ENCODE results near the gene GRM7.

Gene GRM7

DNA sequence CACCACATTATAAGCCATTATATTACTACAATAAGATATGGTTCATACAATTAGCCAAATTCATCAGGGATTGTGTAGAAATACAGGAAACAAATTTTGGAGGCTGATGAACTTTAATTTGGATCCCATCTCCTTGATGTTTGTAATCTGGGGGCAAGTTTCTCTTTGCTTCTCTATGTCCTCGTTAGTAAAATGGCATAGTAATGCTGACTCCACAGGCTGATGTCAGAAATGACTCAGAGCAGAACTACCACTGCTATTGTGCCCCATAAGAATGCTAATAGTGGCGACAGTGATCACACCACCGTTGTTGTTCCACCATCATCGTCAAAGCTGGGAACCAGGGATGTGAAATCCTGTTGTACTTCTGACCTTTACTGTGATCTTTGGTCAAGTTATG lies 918.4 kb downstream of the GRM7 start:
- Histone ChIP-seq H3K4me3 (ENCODE audit: low read length) (no peak overlapping the region), H4K20me1 (ENCODE audit: insufficient read depth, low read length) (no peaks in the 10 kb centered on the region), H3K9me3 (ENCODE audit: insufficient read depth, low read length) (no peaks in the 10 kb centered on the region), H3K79me2 (ENCODE audit: low read length) (no peaks in the 10 kb centered on the region), H3K27ac (ENCODE audit: low read length) (no peak overlapping the region), H3K4me2 (ENCODE audit: low read length) (no peak overlapping the region), H3K9ac (ENCODE audit: low read length) (no peak overlapping the region), H3K36me3 (replicated peaks; ENCODE audit: low read depth, low read length) (no peaks in the 10 kb centered on the region), H3K27me3 (ENCODE audit: low read depth, low read length) (no peaks in the 10 kb centered on the region), H2AFZ (ENCODE audit: low read depth, low read length) (no peak overlapping the region), H3K4me1 (ENCODE audit: low read length) (no peaks in the 10 kb centered on the region; the same call in 1 of the 2 replicates)
- TF ChIP-seq EZH2phosphoT487 (IDR thresholded peaks at IDR 0.05; ENCODE audit: low read depth): no peak
- TF ChIP-seq, protein P1, sequence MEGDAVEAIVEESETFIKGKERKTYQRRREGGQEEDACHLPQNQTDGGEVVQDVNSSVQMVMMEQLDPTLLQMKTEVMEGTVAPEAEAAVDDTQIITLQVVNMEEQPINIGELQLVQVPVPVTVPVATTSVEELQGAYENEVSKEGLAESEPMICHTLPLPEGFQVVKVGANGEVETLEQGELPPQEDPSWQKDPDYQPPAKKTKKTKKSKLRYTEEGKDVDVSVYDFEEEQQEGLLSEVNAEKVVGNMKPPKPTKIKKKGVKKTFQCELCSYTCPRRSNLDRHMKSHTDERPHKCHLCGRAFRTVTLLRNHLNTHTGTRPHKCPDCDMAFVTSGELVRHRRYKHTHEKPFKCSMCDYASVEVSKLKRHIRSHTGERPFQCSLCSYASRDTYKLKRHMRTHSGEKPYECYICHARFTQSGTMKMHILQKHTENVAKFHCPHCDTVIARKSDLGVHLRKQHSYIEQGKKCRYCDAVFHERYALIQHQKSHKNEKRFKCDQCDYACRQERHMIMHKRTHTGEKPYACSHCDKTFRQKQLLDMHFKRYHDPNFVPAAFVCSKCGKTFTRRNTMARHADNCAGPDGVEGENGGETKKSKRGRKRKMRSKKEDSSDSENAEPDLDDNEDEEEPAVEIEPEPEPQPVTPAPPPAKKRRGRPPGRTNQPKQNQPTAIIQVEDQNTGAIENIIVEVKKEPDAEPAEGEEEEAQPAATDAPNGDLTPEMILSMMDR (IDR thresholded peaks at IDR 0.05; ENCODE audit: low read depth, low read length): no peak

DNA sequence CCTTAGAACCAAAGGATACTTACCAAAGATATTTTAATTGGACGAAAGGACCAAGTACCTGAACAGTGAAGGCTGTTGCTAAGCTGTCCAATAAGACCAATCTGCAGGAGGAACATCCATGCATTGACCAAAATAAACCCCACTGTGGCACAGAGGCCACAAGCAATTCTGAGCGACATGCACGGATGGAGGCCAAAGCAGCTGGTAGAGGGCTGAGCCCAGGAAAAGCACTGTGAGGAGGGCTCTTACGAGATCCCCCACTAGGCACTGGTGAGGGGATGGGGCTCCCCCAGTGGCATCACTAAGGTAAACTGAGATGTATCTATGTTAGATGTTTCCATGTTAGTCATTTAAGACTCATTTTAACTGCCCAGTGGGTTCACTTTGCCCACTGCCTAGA lies 920.5 kb downstream of the GRM7 start:
- Histone ChIP-seq H2AFZ (ENCODE audit: low read depth, low read length) (no peak overlapping the region), H4K20me1 (ENCODE audit: insufficient read depth, low read length) (no peaks in the 10 kb centered on the region), H3K27me3 (ENCODE audit: low read depth, low read length) (no peaks in the 10 kb centered on the region), H3K79me2 (ENCODE audit: low read length) (no peaks in the 10 kb centered on the region), H3K9ac (ENCODE audit: low read length) (no peak overlapping the region), H3K27ac (ENCODE audit: low read length) (no peak overlapping the region), H3K36me3 (replicated peaks; ENCODE audit: low read depth, low read length) (no peaks in the 10 kb centered on the region), H3K9me3 (ENCODE audit: insufficient read depth, low read length) (no peaks in the 10 kb centered on the region), H3K4me3 (ENCODE audit: low read length) (no peak overlapping the region), H3K4me2 (ENCODE audit: low read length) (no peak overlapping the region), H3K4me1 (ENCODE audit: low read length) (no peaks in the 10 kb centered on the region; the same call in 1 of the 2 replicates)
- TF ChIP-seq EZH2phosphoT487 (IDR thresholded peaks at IDR 0.05; ENCODE audit: low read depth): no peak
- TF ChIP-seq, protein P1 (IDR thresholded peaks at IDR 0.05; ENCODE audit: low read depth, low read length): no peak

DNA sequence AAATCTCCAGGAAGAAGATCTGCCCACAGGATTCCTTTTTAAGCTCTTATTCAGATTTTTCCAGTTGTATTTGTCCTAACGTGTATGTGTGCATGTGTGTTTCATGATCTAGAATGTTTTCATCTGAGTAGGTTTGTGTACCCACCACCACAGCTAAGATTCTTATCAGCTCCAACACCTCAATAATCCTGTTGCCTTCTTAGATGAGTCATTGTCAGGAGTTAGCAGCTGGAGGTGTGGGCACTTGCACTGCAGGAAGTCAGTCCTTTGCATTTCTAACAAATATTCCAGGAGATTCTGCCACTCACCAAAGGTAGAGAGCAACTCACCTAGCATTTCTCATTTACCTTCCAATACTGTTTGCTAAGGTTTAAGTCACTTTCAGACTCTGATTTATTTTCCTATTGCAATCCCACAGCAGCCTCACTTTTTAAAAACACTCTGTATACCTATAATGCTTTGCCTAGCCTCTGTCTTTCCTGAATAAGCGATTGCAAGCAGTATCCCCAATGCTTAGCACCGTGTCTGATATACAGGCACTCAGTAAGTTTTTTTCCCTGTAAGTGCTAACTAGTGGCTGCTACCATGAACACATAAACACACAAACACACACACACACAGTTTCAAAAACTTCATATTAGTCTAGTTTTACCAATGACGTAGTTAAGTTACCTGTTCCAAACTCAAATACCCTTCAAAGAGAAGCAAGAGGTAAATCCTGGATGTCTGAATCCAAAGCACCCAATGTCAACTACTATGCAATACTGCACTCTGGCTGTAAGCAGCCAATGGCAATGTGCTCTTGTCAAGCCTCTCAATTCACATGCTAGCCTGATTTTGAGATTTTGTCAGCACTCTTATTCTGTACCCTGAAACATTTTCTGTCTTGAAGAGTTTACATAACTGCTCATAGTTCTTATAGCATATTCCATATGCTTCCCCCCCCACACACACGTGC lies 927.2 kb downstream of the GRM7 start:
- no peak overlapping the region for H3K27ac ChIP-seq (ENCODE audit: low read length)
- H4K20me1 ChIP-seq (ENCODE audit: insufficient read depth, low read length): no peaks in the 10 kb centered on the region
- H3K36me3 ChIP-seq (replicated peaks; ENCODE audit: low read depth, low read length): no peaks in the 10 kb centered on the region
- no peaks in the 10 kb centered on the region for H3K27me3 ChIP-seq (ENCODE audit: low read depth, low read length)
- no peak overlapping the region for H2AFZ ChIP-seq (ENCODE audit: low read depth, low read length)
- H3K4me3 ChIP-seq (ENCODE audit: low read length): no peak overlapping the region
- H3K9me3 ChIP-seq (ENCODE audit: insufficient read depth, low read length): no peaks in the 10 kb centered on the region
- TF ChIP-seq, protein P1 (IDR thresholded peaks at IDR 0.05; ENCODE audit: low read depth, low read length): 0 out of 2 replicates have a peak, but pooled peaks have one; percentile 22
- no peak for TF ChIP-seq EZH2phosphoT487 (IDR thresholded peaks at IDR 0.05; ENCODE audit: low read depth)
- no peak overlapping the region for H3K4me2 ChIP-seq (ENCODE audit: low read length)
- no peaks in the 10 kb centered on the region for H3K4me1 ChIP-seq (ENCODE audit: low read length)
- no peaks in the 10 kb centered on the region for H3K79me2 ChIP-seq (ENCODE audit: low read length)
- H3K9ac ChIP-seq (ENCODE audit: low read length): no peak overlapping the region

DNA sequence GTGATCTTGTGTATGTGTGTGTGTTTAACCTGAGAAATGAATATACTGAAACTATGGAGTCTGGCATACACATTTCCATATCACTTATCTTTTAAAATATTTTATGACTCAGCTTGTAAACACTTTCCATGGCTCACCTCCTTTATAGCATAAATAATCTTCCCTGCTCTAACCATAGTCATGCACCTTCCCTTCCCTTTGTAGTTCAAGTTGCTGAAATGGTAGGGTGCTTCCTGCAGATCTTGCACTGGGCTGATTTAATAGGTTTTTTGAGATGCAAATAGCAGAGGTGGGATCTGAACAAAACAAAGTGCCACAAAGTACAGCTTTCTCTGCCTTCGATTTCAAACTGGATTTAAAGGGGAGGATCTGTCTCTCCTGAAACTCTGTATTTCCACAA lies 928.0 kb downstream of the GRM7 start:
- Histone ChIP-seq H3K4me3 (ENCODE audit: low read length) (no peak overlapping the region), H3K27ac (ENCODE audit: low read length) (no peak overlapping the region), H3K36me3 (replicated peaks; ENCODE audit: low read depth, low read length) (no peaks in the 10 kb centered on the region), H4K20me1 (ENCODE audit: insufficient read depth, low read length) (no peaks in the 10 kb centered on the region), H3K27me3 (ENCODE audit: low read depth, low read length) (no peaks in the 10 kb centered on the region), H3K4me1 (ENCODE audit: low read length) (no peaks in the 10 kb centered on the region), H3K4me2 (ENCODE audit: low read length) (no peak overlapping the region), H3K9me3 (ENCODE audit: insufficient read depth, low read length) (no peaks in the 10 kb centered on the region), H2AFZ (ENCODE audit: low read depth, low read length) (no peak overlapping the region), H3K9ac (ENCODE audit: low read length) (no peak overlapping the region), H3K79me2 (ENCODE audit: low read length) (no peaks in the 10 kb centered on the region)
- TF ChIP-seq, protein P1 (IDR thresholded peaks at IDR 0.05; ENCODE audit: low read depth, low read length): no peak
- TF ChIP-seq EZH2phosphoT487 (IDR thresholded peaks at IDR 0.05; ENCODE audit: low read depth): no peak
